ENCODE data around the gene GALR2.

GALR2 gene

GRCh38 chr17:76115138-76115754, 40.7 kb downstream of the GALR2 start:
- H3K27me3 ChIP-seq: no peaks in the 10 kb centered on the region
- TF ChIP-seq Cebpa-rat (IDR thresholded peaks at IDR 0.05): no peak
- H3K9ac ChIP-seq: no peak overlapping the region
- no peaks in the 10 kb centered on the region for H4K20me1 ChIP-seq
- H3K4me3 ChIP-seq: no peak overlapping the region
- no peak overlapping the region for H3K4me2 ChIP-seq
- peaks cover 6% of the 10 kb centered on the region; the same call in 1 of the 2 replicates for H3K9me3 ChIP-seq
- H3K27ac ChIP-seq: no peak overlapping the region
- H3K36me3 ChIP-seq: no peaks in the 10 kb centered on the region
- peaks cover 12% of the 10 kb centered on the region for H3K4me1 ChIP-seq

- no peak for TF ChIP-seq Cebpa-rat (IDR thresholded peaks at IDR 0.05)
- no peak overlapping the region for H3K27ac ChIP-seq
- peak overlapping the region; percentile 98 for H3K4me2 ChIP-seq
- peaks cover 47% of the 10 kb centered on the region for H3K4me1 ChIP-seq
- no peaks in the 10 kb centered on the region for H3K9me3 ChIP-seq
- no peak overlapping the region for H3K4me3 ChIP-seq
- H3K27me3 ChIP-seq: no peaks in the 10 kb centered on the region
- H3K9ac ChIP-seq: no peak overlapping the region
- no peaks in the 10 kb centered on the region for H3K36me3 ChIP-seq
- no peaks in the 10 kb centered on the region for H4K20me1 ChIP-seq
These were observed 45.1 kb downstream of the GALR2 start for GRCh38 chr17:76119409-76120371.

GRCh38 chr17:76120658-76121008, 46.1 kb downstream of the GALR2 start:
- no peak overlapping the region for H3K27ac ChIP-seq
- no peaks in the 10 kb centered on the region for H3K9me3 ChIP-seq

GRCh38 chr17:76121932-76122430, 47.4 kb downstream of the GALR2 start:
- no peak for TF ChIP-seq Cebpa-rat (IDR thresholded peaks at IDR 0.05)
- no peaks in the 10 kb centered on the region for H3K9me3 ChIP-seq
- H4K20me1 ChIP-seq: no peaks in the 10 kb centered on the region
- peak overlapping the region; percentile 74 for H3K9ac ChIP-seq
- peak overlapping the region; percentile 87 for H3K27ac ChIP-seq
- no peaks in the 10 kb centered on the region for H3K27me3 ChIP-seq
- H3K36me3 ChIP-seq: no peaks in the 10 kb centered on the region
- peak overlapping the region; percentile 98 for H3K4me2 ChIP-seq
- peaks cover 51% of the 10 kb centered on the region for H3K4me1 ChIP-seq
- peak overlapping the region; percentile 65 for H3K4me3 ChIP-seq

More at GRCh38 chr17:76120658-76121008, 46.1 kb downstream of the GALR2 start:
- no peak overlapping the region for H3K9ac ChIP-seq
- H4K20me1 ChIP-seq: no peaks in the 10 kb centered on the region
- no peaks in the 10 kb centered on the region for H3K36me3 ChIP-seq
- H3K4me1 ChIP-seq: peaks cover 47% of the 10 kb centered on the region
- no peak for TF ChIP-seq Cebpa-rat (IDR thresholded peaks at IDR 0.05)
- no peaks in the 10 kb centered on the region for H3K27me3 ChIP-seq
- peak overlapping the region; percentile 98 for H3K4me2 ChIP-seq
- no peak overlapping the region for H3K4me3 ChIP-seq

GRCh38 chr17:76122431-76123190, 48.0 kb downstream of the GALR2 start:
- H3K27ac ChIP-seq: peak overlapping the region; percentile 87
- H3K4me3 ChIP-seq: peak overlapping the region; percentile 65; the same call in 1 of the 2 replicates
- no peaks in the 10 kb centered on the region for H3K27me3 ChIP-seq
- H3K36me3 ChIP-seq: no peaks in the 10 kb centered on the region
- H3K9ac ChIP-seq: peak overlapping the region; percentile 74; the same call in 1 of the 2 replicates
- H3K4me1 ChIP-seq: peaks cover 58% of the 10 kb centered on the region
- no peaks in the 10 kb centered on the region for H3K9me3 ChIP-seq
- TF ChIP-seq Cebpa-rat (IDR thresholded peaks at IDR 0.05): no peak
- H4K20me1 ChIP-seq: no peaks in the 10 kb centered on the region
- H3K4me2 ChIP-seq: peak overlapping the region; percentile 98

- H3K4me2 ChIP-seq: peak overlapping the region; percentile 98
These were observed 48.6 kb downstream of the GALR2 start for GRCh38 chr17:76123191-76123499.

GRCh38 chr17:76123749-76124581, 49.4 kb downstream of the GALR2 start:
- TF ChIP-seq Cebpa-rat (IDR thresholded peaks at IDR 0.05): no peak
- no peak overlapping the region for H3K4me3 ChIP-seq
- H3K4me1 ChIP-seq: peaks cover 60% of the 10 kb centered on the region
- no peaks in the 10 kb centered on the region for H3K27me3 ChIP-seq
- H3K36me3 ChIP-seq: no peaks in the 10 kb centered on the region
- no peak overlapping the region for H3K9ac ChIP-seq
- H3K27ac ChIP-seq: no peak overlapping the region
- H3K9me3 ChIP-seq: no peaks in the 10 kb centered on the region
- H4K20me1 ChIP-seq: no peaks in the 10 kb centered on the region
- H3K4me2 ChIP-seq: no peak overlapping the region

More at GRCh38 chr17:76123191-76123499, 48.6 kb downstream of the GALR2 start:
- H4K20me1 ChIP-seq: no peaks in the 10 kb centered on the region
- TF ChIP-seq Cebpa-rat (IDR thresholded peaks at IDR 0.05): no peak
- peaks cover 60% of the 10 kb centered on the region for H3K4me1 ChIP-seq
- peak overlapping the region; percentile 87; the same call in 1 of the 2 replicates for H3K27ac ChIP-seq
- H3K9me3 ChIP-seq: no peaks in the 10 kb centered on the region
- H3K36me3 ChIP-seq: no peaks in the 10 kb centered on the region
- H3K9ac ChIP-seq: no peak overlapping the region
- no peak overlapping the region for H3K4me3 ChIP-seq
- no peaks in the 10 kb centered on the region for H3K27me3 ChIP-seq

- Histone ChIP-seq H3K4me2 (no peak overlapping the region), H3K4me1 (peaks cover 53% of the 10 kb centered on the region), H3K36me3 (no peaks in the 10 kb centered on the region), H3K4me3 (no peak overlapping the region), H3K27ac (no peak overlapping the region), H3K9me3 (no peaks in the 10 kb centered on the region), H3K27me3 (no peaks in the 10 kb centered on the region), H4K20me1 (no peaks in the 10 kb centered on the region), H3K9ac (no peak overlapping the region)
- TF ChIP-seq Cebpa-rat (IDR thresholded peaks at IDR 0.05): no peak
These were observed 50.2 kb downstream of the GALR2 start for GRCh38 chr17:76124582-76125390.

Measured in BLaER1 (cell line).